ENCODE data around the gene STARD9. TPM values are rescaled to one million over a fixed set of nuclear protein-coding genes. Genes with fewer than 3 reads are reported as not detected.
A peak's percentile ranks its signal among the peaks of the same experiment; 100 is the strongest.

Gene STARD9
- total RNA-seq, 4 donors from 2014 or later = 1.6 to 3.5 (median 2.0) TPM

GRCh38 chr15:42712584-42712983, 137.2 kb downstream of the STARD9 start:
- Histone ChIP-seq H3K27me3 (no peaks in the 10 kb centered on the region), H3K4me3 (no peak overlapping the region), H3K4me1 (no peaks in the 10 kb centered on the region), H3K9me3 (no peaks in the 10 kb centered on the region), H3K36me3 (no peaks in the 10 kb centered on the region), H3K27ac (no peak overlapping the region)
- in situ Hi-C loops (cut with MboI; ENCODE audit: low sequenced_read_pairs in 4 of 4) = loop anchor here in 1 of 4 donors (5.0 kb wide), 1 partner anchor 215 kb away; no protein-coding TSS in a partner anchor
- TF ChIP-seq POLR2A (IDR thresholded peaks at IDR 0.05) (no peak), CTCF (IDR thresholded peaks at IDR 0.05 in 4 of 5, conservative IDR thresholded peaks at IDR 0.05 in 1 of 5) (no peak)
- intact Hi-C loops (cut with DNase I; ENCODE audit: low total_unique reads) = no loop called here
- no peak for ATAC-seq
- no peak for DNase-seq

DNA sequence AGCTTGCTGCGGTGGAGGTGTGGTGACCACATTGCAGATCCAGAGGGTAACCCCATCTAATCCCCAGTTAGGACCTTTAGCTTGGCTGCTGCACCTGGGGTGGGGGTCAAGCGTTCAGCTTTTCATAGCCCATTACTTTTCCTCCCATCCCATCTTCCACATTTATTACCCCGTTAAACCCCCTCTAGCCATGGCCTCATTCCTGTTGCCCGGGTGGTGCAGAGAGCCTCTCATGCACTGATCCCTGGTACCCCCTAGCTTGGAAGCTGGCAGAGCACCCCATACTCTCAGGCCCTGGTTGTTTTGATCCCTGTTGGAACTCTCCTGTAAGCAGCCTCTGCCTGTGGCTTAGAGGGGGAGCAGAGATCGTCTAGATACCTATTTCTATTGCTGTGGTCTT, 140.7 kb downstream of the STARD9 start:
- H3K36me3 ChIP-seq = peaks cover 0 to 21% of the 10 kb centered on the region in 2 donors
- H3K9me3 ChIP-seq = no peaks in the 10 kb centered on the region
- in situ Hi-C loops (cut with MboI; ENCODE audit: low sequenced_read_pairs in 4 of 4) (no loop called here), intact Hi-C loops (cut with DNase I; ENCODE audit: low total_unique reads) (no loop called here)
- H3K4me1 ChIP-seq = no peaks in the 10 kb centered on the region
- no peaks in the 10 kb centered on the region for H3K27me3 ChIP-seq
- ATAC-seq (no peak), DNase-seq (no peak)
- H3K27ac ChIP-seq = no peak overlapping the region
- H3K4me3 ChIP-seq = no peak overlapping the region
- TF ChIP-seq CTCF (IDR thresholded peaks at IDR 0.05 in 4 of 5, conservative IDR thresholded peaks at IDR 0.05 in 1 of 5) = no peak
- TF ChIP-seq POLR2A (IDR thresholded peaks at IDR 0.05) = no peak

DNA sequence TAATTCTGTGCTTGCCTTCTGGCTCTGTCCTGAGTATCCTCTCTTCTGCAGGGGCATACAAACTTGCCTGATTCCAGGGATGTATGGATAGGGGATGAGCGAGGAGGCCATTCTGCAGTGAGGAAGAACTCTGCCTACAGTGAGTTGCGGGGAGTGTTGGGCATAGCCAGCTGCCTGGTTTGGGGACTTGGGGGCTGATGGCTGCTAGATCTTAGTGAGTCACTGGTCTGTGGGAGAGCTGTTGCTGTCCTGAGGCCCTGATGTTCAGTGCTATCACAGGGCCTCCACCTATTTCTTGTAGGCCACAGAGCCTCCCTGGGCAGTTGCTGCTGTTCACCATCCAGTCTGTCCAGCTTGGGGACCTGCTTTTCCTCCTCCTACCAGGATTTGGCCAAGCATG, 141.2 kb downstream of the STARD9 start:
- ATAC-seq (peak in 1 of 2 donors; percentile 21), DNase-seq (no peak)
- Histone ChIP-seq H3K36me3 (peaks cover 0 to 26% of the 10 kb centered on the region in 2 donors), H3K9me3 (no peaks in the 10 kb centered on the region), H3K27me3 (no peaks in the 10 kb centered on the region), H3K27ac (no peak overlapping the region), H3K4me1 (no peaks in the 10 kb centered on the region), H3K4me3 (no peak overlapping the region)
- TF ChIP-seq POLR2A (IDR thresholded peaks at IDR 0.05) = no peak
- TF ChIP-seq CTCF (IDR thresholded peaks at IDR 0.05 in 4 of 5, conservative IDR thresholded peaks at IDR 0.05 in 1 of 5) = no peak
- in situ Hi-C loops (cut with MboI; ENCODE audit: low sequenced_read_pairs in 4 of 4) = no loop called here
- intact Hi-C loops (cut with DNase I; ENCODE audit: low total_unique reads) = no loop called here

DNA sequence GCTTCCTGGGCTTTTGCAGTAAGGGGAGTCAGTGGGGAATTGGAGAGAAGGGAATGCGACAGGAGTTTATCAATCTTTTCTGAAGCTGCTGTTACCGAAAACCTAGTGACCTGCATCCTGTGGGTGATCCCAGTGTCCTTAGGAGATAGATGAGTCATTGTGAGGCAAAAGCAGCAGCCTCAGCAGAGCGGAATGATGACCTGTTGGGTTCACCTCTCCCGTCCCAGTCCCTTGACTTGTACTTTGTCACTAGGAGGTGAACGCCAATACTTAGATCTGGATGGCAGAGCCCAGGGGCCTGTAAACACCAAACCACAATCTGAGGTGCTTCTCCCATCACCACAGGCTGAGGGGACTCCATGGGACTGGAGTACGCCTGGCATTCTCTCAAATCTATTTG, 143.6 kb downstream of the STARD9 start:
- no peaks in the 10 kb centered on the region for H3K4me1 ChIP-seq
- DNase-seq = no peak
- no peak for ATAC-seq
- H3K36me3 ChIP-seq = peaks cover 0 to 48% of the 10 kb centered on the region in 2 donors
- H3K4me3 ChIP-seq = no peak overlapping the region
- H3K9me3 ChIP-seq = no peaks in the 10 kb centered on the region
- TF ChIP-seq POLR2A (IDR thresholded peaks at IDR 0.05) (no peak), CTCF (IDR thresholded peaks at IDR 0.05 in 4 of 5, conservative IDR thresholded peaks at IDR 0.05 in 1 of 5) (no peak)
- no peak overlapping the region for H3K27ac ChIP-seq
- intact Hi-C loops (cut with DNase I; ENCODE audit: low total_unique reads) (no loop called here), in situ Hi-C loops (cut with MboI; ENCODE audit: low sequenced_read_pairs in 4 of 4) (no loop called here)
- no peaks in the 10 kb centered on the region for H3K27me3 ChIP-seq

- Histone ChIP-seq H3K9me3 (no peaks in the 10 kb centered on the region), H3K4me1 (no peaks in the 10 kb centered on the region), H3K27me3 (no peaks in the 10 kb centered on the region), H3K27ac (no peak overlapping the region), H3K36me3 (peaks cover 0 to 58% of the 10 kb centered on the region in 2 donors), H3K4me3 (no peak overlapping the region)
- in situ Hi-C loops (cut with MboI; ENCODE audit: low sequenced_read_pairs in 4 of 4) = no loop called here
- TF ChIP-seq POLR2A (IDR thresholded peaks at IDR 0.05) = no peak
- no peak for TF ChIP-seq CTCF (IDR thresholded peaks at IDR 0.05 in 4 of 5, conservative IDR thresholded peaks at IDR 0.05 in 1 of 5)
- no peak for DNase-seq
- no peak for ATAC-seq
- intact Hi-C loops (cut with DNase I; ENCODE audit: low total_unique reads) = no loop called here
These were observed 144.7 kb downstream of the STARD9 start for GRCh38 chr15:42720071-42720470.

All from gastrocnemius medialis (tissue), 4 donors.